Type B pancreatic cell (in vitro differentiated cells): Measurements from ENCODE around the gene PCDHGA12. TPM values are rescaled to one million over a fixed set of nuclear protein-coding genes. Genes with fewer than 3 reads are reported as not detected.

ENCODE experiments used
- DNase-seq: peaks from one replicate; pipeline ENCODE4 v3.0.0; 2021; ENCODE audit warnings: mixed read lengths; ENCODE audit not compliant: unreplicated experiment; ENCODE audit errors: extremely low spot score
- H3K27ac Mint-ChIP-seq: 2 replicates; pipeline ENCODE4 v1.8.0; 2021; ENCODE audit warnings: mild to moderate bottlenecking, mixed read lengths
- H3K27me3 Mint-ChIP-seq: 2 replicates; pipeline ENCODE4 v1.8.0; 2021; ENCODE audit warnings: mixed read lengths
- H3K36me3 Mint-ChIP-seq: 2 replicates; pipeline ENCODE4 v1.8.0; 2021; ENCODE audit warnings: mixed read lengths
- H3K4me1 Mint-ChIP-seq: one replicate; pipeline ENCODE4 v1.8.0; 2021; ENCODE audit warnings: mixed read lengths; ENCODE audit not compliant: unreplicated experiment
- H3K4me3 Mint-ChIP-seq: 2 replicates; pipeline ENCODE4 v1.8.0; 2021; ENCODE audit warnings: mild to moderate bottlenecking, mixed read lengths
- H3K9me3 Mint-ChIP-seq: 2 replicates; pipeline ENCODE4 v1.8.0; 2021; ENCODE audit warnings: mixed read lengths
- total RNA-seq: library from RNA; stranded (reverse); gene quantifications from 2 replicates; pipeline ENCODE4 v1.2.1, GENCODE V29; 2021; ENCODE audit warnings: low replicate concordance
- TF ChIP-seq, protein P1 (sequence below): fragments of 200-600 bp; sonication (generic); conservative IDR thresholded peaks from 2 replicates; pipeline ENCODE4 v1.5.0; 2021; ENCODE audit warnings: antibody characterized with exemption, mild to moderate bottlenecking

The PCDHGA12 gene
- total RNA-seq, 1 donor from 2014 or later: 1.7 TPM

DNA sequence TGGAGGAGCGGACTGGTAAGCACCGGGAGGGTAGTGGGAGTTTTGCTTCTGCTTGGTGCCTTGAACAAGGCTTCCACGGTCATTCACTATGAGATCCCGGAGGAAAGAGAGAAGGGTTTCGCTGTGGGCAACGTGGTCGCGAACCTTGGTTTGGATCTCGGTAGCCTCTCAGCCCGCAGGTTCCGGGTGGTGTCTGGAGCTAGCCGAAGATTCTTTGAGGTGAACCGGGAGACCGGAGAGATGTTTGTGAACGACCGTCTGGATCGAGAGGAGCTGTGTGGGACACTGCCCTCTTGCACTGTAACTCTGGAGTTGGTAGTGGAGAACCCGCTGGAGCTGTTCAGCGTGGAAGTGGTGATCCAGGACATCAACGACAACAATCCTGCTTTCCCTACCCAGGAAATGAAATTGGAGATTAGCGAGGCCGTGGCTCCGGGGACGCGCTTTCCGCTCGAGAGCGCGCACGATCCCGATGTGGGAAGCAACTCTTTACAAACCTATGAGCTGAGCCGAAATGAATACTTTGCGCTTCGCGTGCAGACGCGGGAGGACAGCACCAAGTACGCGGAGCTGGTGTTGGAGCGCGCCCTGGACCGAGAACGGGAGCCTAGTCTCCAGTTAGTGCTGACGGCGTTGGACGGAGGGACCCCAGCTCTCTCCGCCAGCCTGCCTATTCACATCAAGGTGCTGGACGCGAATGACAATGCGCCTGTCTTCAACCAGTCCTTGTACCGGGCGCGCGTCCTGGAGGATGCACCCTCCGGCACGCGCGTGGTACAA lies 46.0 kb downstream of the PCDHGA12 start:
- H3K27me3 Mint-ChIP-seq: peaks cover 13% of the 10 kb centered on the region
- H3K36me3 Mint-ChIP-seq: peaks cover 33% of the 10 kb centered on the region
- TF ChIP-seq, protein P1, sequence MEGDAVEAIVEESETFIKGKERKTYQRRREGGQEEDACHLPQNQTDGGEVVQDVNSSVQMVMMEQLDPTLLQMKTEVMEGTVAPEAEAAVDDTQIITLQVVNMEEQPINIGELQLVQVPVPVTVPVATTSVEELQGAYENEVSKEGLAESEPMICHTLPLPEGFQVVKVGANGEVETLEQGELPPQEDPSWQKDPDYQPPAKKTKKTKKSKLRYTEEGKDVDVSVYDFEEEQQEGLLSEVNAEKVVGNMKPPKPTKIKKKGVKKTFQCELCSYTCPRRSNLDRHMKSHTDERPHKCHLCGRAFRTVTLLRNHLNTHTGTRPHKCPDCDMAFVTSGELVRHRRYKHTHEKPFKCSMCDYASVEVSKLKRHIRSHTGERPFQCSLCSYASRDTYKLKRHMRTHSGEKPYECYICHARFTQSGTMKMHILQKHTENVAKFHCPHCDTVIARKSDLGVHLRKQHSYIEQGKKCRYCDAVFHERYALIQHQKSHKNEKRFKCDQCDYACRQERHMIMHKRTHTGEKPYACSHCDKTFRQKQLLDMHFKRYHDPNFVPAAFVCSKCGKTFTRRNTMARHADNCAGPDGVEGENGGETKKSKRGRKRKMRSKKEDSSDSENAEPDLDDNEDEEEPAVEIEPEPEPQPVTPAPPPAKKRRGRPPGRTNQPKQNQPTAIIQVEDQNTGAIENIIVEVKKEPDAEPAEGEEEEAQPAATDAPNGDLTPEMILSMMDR: no peak
- no peak for DNase-seq
- peak overlapping the region; percentile 85 for H3K27ac Mint-ChIP-seq
- no peaks in the 10 kb centered on the region for H3K9me3 Mint-ChIP-seq
- peak overlapping the region; percentile 99 for H3K4me3 Mint-ChIP-seq
- H3K4me1 Mint-ChIP-seq: peaks cover 9% of the 10 kb centered on the region

DNA sequence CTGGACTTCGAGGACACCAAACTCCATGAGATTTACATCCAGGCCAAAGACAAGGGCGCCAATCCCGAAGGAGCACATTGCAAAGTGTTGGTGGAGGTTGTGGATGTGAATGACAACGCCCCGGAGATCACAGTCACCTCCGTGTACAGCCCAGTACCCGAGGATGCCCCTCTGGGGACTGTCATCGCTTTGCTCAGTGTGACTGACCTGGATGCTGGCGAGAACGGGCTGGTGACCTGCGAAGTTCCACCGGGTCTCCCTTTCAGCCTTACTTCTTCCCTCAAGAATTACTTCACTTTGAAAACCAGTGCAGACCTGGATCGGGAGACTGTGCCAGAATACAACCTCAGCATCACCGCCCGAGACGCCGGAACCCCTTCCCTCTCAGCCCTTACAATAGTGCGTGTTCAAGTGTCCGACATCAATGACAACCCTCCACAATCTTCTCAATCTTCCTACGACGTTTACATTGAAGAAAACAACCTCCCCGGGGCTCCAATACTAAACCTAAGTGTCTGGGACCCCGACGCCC lies 46.8 kb downstream of the PCDHGA12 start:
- Mint-ChIP-seq H3K4me1 (peaks cover 9% of the 10 kb centered on the region), H3K4me3 (peak overlapping the region; percentile 99), H3K27me3 (peaks cover 13% of the 10 kb centered on the region), H3K36me3 (peaks cover 30% of the 10 kb centered on the region), H3K27ac (no peak overlapping the region), H3K9me3 (no peaks in the 10 kb centered on the region)
- TF ChIP-seq, protein P1: no peak
- no peak for DNase-seq

- H3K4me3 Mint-ChIP-seq: peak overlapping the region; percentile 75
- H3K9me3 Mint-ChIP-seq: no peaks in the 10 kb centered on the region
- peaks cover 14% of the 10 kb centered on the region for H3K4me1 Mint-ChIP-seq
These were observed 47.5 kb downstream of the PCDHGA12 start for GRCh38 chr5:141477815-141478214.

GRCh38 chr5:141478321-141478945 lies 48.1 kb downstream of the PCDHGA12 start:
- DNase-seq: no peak
- H3K4me1 Mint-ChIP-seq: peaks cover 18% of the 10 kb centered on the region
- peaks cover 13% of the 10 kb centered on the region for H3K27me3 Mint-ChIP-seq
- no peaks in the 10 kb centered on the region for H3K9me3 Mint-ChIP-seq
- TF ChIP-seq, protein P1: peak; percentile 50
- H3K4me3 Mint-ChIP-seq: peak overlapping the region; percentile 75
- no peak overlapping the region for H3K27ac Mint-ChIP-seq
- peaks cover 40% of the 10 kb centered on the region for H3K36me3 Mint-ChIP-seq

More at GRCh38 chr5:141477815-141478214, 47.5 kb downstream of the PCDHGA12 start:
- H3K27me3 Mint-ChIP-seq: peaks cover 13% of the 10 kb centered on the region
- H3K36me3 Mint-ChIP-seq: peaks cover 36% of the 10 kb centered on the region
- no peak overlapping the region for H3K27ac Mint-ChIP-seq
- TF ChIP-seq, protein P1: no peak
- DNase-seq: no peak

DNA sequence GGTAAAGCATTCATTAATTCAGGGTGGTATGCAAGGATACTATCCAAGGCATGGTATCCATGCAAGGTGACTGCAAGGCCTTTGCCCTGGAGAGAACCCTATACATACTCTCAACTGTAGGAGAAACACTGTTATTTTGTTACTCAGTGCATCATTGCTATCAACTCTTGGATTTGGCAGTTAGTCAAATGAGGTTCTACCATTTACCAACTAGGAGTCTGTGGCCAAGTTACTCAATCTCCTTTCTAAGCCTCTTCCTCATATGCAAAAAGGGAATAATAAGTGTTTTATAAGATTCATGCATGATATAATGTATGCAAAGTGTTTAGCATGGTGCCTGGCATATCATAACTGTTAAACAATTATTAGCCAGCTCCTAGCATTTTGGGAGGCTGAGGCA lies 49.5 kb downstream of the PCDHGA12 start:
- TF ChIP-seq, protein P1: no peak
- DNase-seq: no peak
- Mint-ChIP-seq H3K36me3 (peaks cover 46% of the 10 kb centered on the region), H3K4me1 (peaks cover 28% of the 10 kb centered on the region), H3K4me3 (no peak overlapping the region), H3K27me3 (peaks cover 18% of the 10 kb centered on the region), H3K9me3 (no peaks in the 10 kb centered on the region), H3K27ac (no peak overlapping the region)

Other genes starting within 250 kb of the PCDHGA12 start
- gene PCDHB16, start 248.1 kb upstream of the PCDHGA12 start, total RNA-seq: 3.1 and 6.9 TPM in 2 replicates
- gene PCDHB9, start 243.3 kb upstream of the PCDHGA12 start, total RNA-seq: 2.2 and 2.8 TPM in 2 replicates
- gene PCDHB10, start 238.2 kb upstream of the PCDHGA12 start, total RNA-seq: 2.1 and 3.2 TPM in 2 replicates
- gene PCDHB11, start 230.9 kb upstream of the PCDHGA12 start, total RNA-seq: 2.0 and 3.3 TPM in 2 replicates
- 1.4 and 2.3 TPM in 2 replicates for gene PCDHB12, start 221.8 kb upstream of the PCDHGA12 start, total RNA-seq
- gene PCDHB13, start 216.6 kb upstream of the PCDHGA12 start, total RNA-seq: 2.3 and 4.7 TPM in 2 replicates
- gene PCDHB14, start 207.2 kb upstream of the PCDHGA12 start, total RNA-seq: 3.1 and 3.7 TPM in 2 replicates
- 3.3 and 3.8 TPM in 2 replicates for gene PCDHB15, start 185.1 kb upstream of the PCDHGA12 start, total RNA-seq
- gene SLC25A2, start 126.5 kb upstream of the PCDHGA12 start, total RNA-seq: 0.45 and 0.92 TPM in 2 replicates
- gene TAF7, start 109.7 kb upstream of the PCDHGA12 start, total RNA-seq: 87.0 and 92.0 TPM in 2 replicates
- 0.31 and 0.74 TPM in 2 replicates for gene PCDHGA1, start 100.0 kb upstream of the PCDHGA12 start, total RNA-seq
- 0.17 and 0.69 TPM in 2 replicates for gene PCDHGA2, start 91.7 kb upstream of the PCDHGA12 start, total RNA-seq
- 0.27 and 2.3 TPM in 2 replicates for gene PCDHGA3, start 86.7 kb upstream of the PCDHGA12 start, total RNA-seq
- gene PCDHGB1, start 80.4 kb upstream of the PCDHGA12 start, total RNA-seq: 1.1 and 1.8 TPM in 2 replicates
- gene PCDHGA4, start 75.5 kb upstream of the PCDHGA12 start, total RNA-seq: 0.75 and 1.5 TPM in 2 replicates
- gene PCDHGB2, start 70.5 kb upstream of the PCDHGA12 start, total RNA-seq: 0.94 and 0.95 TPM in 2 replicates
- 0.39 and 0.88 TPM in 2 replicates for gene PCDHGA5, start 66.3 kb upstream of the PCDHGA12 start, total RNA-seq
- gene PCDHGB3, start 60.3 kb upstream of the PCDHGA12 start, total RNA-seq: 0.39 and 1.2 TPM in 2 replicates
- 0.41 and 0.86 TPM in 2 replicates for gene PCDHGA6, start 56.6 kb upstream of the PCDHGA12 start, total RNA-seq
- 0.31 and 0.40 TPM in 2 replicates for gene PCDHGA7, start 47.8 kb upstream of the PCDHGA12 start, total RNA-seq
- gene PCDHGB4, start 42.8 kb upstream of the PCDHGA12 start, total RNA-seq: 13.0 and 15.6 TPM in 2 replicates
- 1.3 and 2.1 TPM in 2 replicates for gene PCDHGA8, start 37.9 kb upstream of the PCDHGA12 start, total RNA-seq
- 2.6 and 8.1 TPM in 2 replicates for gene PCDHGB5, start 32.6 kb upstream of the PCDHGA12 start, total RNA-seq
- gene PCDHGA9, start 27.7 kb upstream of the PCDHGA12 start, total RNA-seq: 0.97 and 2.2 TPM in 2 replicates
- gene PCDHGB6, start 22.5 kb upstream of the PCDHGA12 start, total RNA-seq: 4.9 and 39.4 TPM in 2 replicates
- 9.8 and 18.5 TPM in 2 replicates for gene PCDHGA10, start 17.5 kb upstream of the PCDHGA12 start, total RNA-seq
- 4.4 and 8.5 TPM in 2 replicates for gene PCDHGB7, start 12.8 kb upstream of the PCDHGA12 start, total RNA-seq
- 2.6 TPM in 2 replicates for gene PCDHGA11, start 9.5 kb upstream of the PCDHGA12 start, total RNA-seq
- 11.0 and 60.3 TPM in 2 replicates for gene PCDHGC3, start 45.5 kb downstream of the PCDHGA12 start, total RNA-seq
- 0.38 and 4.0 TPM in 2 replicates for gene PCDHGC4, start 54.5 kb downstream of the PCDHGA12 start, total RNA-seq
- gene PCDHGC5, start 58.6 kb downstream of the PCDHGA12 start, total RNA-seq: 0.45 and 1.9 TPM in 2 replicates
- gene DIAPH1, start 188.5 kb downstream of the PCDHGA12 start, total RNA-seq: 79.6 and 103 TPM in 2 replicates
- gene HDAC3, start 206.3 kb downstream of the PCDHGA12 start, total RNA-seq: 65.8 and 87.8 TPM in 2 replicates
- 6.9 and 8.1 TPM in 2 replicates for gene RELL2, start 206.5 kb downstream of the PCDHGA12 start, total RNA-seq
- gene FCHSD1, start 220.9 kb downstream of the PCDHGA12 start, total RNA-seq: 28.5 and 29.4 TPM in 2 replicates